GM21825 (cell line): ENCODE results near the gene ZBTB7B.

ENCODE experiments used
- ATAC-seq: cut with Tn5 transposase; IDR thresholded peaks from one replicate; pipeline ENCODE4 v1.9.1; 2021; ENCODE audit warnings: mild to moderate bottlenecking, moderate library complexity; ENCODE audit not compliant: unreplicated experiment

The ZBTB7B gene

DNA sequence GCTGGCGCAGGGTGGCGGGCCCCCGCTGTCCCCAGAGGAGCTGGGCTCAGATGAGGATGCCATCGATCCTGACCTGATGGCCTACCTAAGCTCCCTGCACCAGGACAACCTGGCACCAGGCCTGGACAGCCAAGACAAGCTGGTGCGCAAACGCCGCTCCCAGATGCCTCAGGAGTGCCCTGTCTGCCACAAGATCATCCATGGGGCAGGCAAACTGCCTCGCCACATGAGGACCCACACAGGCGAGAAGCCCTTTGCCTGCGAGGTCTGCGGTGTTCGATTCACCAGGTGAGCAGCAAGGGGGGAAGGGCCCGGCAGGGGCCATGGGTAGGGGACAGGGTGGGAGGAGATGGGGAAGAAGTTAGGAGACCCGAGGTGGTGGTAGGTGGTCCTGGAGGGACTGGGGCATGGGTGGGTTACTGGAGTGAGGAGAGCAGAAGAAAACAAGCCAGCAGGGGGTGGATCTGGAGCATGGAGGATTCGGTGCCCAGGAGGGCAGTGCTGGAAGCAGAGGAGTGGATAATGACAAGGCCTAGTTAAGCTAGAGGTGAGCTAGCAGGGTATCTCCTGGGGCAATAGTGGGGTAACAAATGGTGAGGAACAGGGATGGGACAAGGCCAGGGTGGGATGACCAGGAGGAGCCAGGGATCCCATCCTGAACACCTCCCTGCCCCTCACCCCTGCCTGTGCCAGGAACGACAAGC, 13.1 kb downstream of the ZBTB7B start:
- no peak for ATAC-seq

DNA sequence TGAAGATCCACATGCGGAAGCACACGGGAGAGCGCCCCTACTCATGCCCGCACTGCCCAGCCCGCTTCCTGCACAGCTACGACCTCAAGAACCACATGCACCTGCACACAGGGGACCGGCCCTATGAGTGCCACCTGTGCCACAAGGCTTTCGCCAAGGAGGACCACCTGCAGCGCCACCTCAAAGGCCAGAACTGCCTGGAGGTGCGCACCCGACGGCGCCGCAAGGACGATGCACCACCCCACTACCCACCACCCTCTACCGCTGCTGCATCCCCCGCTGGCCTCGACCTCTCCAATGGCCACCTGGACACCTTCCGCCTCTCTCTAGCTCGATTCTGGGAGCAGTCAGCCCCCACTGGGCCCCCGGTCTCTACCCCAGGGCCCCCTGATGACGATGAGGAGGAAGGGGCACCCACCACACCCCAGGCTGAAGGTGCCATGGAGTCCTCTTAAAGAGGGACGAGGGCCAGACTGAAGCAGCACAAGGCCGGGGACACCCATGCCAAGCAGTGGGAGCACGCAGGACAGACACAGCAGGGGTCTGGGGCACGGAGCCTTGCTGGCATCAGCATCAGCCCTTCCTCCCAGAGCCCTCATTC, 13.7 kb downstream of the ZBTB7B start:
- no peak for ATAC-seq

DNA sequence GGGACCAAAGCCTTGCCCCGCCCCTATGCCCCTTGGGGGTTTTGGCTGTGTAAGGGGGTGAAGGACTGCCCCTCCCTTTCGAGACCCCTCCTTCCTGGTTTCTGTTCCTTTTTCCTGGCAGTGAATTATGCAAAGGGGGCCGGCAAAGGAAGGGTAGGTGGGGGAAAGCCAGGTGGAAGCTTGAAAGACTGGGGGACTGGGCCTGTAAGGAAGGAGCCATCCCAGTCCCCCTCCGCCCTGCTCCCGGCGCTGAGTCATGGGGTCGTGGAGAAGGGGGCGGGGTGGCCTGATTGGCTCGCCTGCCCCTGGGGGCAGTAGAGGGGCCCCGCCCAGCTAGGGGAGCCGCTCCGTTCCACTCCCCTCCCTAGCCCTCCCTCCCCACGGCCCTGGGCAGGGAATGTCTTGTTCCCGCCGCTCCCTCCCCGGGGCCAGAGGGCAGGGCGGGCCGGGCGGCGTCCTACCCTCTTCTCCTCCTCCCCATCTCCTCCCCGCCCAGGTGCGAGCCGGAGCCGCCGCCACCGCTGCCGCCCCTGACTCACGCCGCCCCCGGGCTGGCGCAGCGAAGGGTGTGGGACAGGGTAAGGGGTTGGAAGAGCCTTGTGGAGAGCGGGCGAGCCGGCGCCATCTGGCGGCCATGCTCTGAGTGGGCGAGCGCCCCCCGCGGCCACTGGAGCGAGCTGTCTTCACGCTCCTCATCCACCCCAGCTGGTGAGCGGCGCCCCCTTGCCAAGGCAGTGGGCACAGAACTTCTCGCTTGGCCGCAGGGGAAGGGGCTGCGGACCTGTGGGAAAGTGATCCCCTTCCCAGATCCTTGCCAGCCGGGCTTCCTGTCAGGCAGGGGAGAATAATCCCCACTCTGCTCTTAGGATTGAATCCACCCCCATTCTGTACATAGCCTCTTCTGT, 14.7 kb downstream of the ZBTB7B start:
- ATAC-seq = peak; percentile 56

DNA sequence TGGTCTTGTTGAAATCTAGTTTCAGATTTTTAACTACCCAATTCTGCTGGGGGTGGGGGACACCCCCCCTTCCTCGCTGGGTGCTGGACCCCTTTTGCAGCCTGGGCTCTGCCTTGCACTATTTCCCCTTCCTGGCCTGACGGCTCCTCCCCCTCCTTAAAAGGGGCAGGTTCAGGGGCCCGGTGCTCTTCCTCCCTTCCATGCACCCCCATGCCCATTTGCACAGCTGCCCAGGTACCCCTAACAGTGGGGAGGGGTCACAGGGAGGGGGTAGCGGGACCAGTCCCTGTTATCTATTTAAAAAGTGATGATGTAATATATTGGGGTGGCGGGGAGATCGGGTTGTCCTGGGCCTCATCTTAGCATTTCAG, 15.3 kb downstream of the ZBTB7B start:
- ATAC-seq = no peak

DNA sequence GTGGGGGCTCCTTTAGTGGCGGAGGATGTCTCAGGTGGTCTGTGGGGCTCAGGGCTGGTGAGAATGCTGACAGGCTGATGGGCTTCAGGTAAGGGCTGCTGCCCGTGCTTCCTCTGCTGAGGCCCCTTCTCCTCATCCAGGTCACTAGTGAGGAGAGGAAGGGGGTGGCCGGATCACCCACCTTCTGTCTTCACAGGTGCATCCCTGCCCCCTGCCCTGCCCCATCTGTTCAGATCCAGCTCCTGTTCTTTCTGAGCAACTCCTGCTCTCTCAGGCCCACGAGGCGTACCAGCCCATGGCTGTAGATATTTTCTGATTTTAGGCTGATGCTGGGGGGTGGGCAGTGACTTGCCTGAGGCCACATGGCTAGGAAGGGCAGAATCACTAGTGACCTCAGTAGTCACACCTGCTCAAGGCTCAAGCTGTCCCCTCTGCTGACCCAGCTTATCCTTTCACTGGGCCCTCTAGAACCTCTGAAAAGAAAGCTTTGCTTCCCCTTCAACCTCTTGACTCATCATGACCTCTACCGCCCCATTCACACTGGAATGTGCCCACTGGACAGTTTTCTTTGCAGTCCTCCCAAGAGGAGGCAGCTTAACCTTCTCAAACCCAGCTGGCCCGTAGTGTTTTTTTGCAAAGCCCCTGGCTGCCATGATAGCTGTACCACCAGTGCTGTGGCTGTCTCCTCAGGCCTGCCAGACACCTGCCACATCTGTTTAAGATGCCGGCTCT, 16.2 kb downstream of the ZBTB7B start:
- ATAC-seq = no peak

DNA sequence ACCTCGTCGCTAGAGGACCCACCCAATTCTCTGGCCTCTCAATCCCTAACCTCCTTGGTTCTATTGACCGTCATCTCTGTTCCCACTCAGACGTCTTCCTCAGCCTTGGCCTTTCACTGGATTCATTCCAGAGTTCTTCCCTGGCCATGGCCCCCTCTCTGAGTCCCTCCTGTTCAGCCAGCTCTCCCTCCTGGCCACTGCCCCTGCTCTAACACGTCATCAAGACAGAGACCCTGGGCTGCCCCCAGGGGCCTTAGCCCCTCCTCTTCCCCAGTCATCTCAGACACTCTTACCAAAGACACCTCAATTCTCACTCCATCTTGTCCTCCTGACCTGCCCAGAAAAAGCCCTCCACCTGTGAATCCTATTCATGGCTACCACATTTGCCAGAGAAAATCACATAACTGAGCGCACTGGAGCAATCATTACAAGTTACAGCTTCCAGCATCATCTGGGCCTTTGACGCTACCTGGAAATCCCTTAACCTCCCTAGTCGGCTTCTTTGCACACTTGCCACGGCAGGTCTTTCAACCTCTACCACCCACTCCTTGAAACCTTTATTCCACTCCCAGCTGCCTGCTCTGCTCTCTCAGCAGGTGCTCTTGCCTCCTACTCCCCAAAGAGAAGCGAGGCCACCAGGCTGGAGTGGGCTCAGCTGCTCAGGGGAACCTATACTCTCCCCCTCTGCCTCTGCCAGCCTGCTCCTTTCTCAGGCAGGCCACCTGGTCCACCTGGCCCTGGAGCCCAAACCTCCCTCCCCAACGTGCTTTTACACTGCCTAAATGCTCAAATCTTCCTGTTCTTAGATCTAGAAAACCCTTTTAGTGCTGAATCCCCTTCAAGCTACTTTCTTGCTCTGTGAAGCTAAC, 17.0 kb downstream of the ZBTB7B start:
- ATAC-seq = no peak

DNA sequence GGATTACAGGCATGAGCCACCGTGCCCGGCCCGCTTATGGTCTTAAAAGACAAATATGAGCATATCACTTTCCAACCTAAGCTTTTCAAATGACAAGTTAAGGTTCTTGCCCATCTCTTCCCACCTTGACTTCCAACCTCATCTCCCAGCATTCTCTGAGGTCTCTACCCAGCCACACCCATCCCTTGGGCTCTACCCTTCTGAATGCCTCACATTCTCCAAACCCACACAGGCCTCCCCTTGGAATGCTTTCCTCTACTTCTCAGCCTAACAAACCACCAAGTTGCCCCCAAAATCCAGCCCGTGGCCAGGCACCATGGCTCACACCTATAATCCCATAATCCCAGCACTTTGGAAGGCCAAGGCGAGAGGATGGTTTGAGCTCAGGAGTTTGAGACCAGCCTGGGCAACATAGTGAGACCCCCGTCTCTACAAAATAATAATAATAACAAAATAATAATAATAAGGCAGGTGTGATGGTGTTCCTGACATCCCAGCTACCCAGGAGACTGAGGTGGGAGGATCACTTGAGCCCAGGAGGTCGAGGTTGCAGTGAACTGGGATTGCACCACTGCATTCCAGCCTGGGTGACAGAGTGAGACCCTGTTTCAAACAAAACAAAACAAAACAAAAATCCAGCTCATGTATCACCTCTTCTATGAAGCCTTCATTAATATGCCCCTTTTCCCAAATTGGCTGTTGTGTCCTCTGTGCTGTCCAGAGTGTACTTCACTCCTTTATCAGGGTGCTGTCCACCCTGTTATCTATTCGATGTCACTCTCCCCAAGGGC, 19.7 kb downstream of the ZBTB7B start:
- no peak for ATAC-seq

DNA sequence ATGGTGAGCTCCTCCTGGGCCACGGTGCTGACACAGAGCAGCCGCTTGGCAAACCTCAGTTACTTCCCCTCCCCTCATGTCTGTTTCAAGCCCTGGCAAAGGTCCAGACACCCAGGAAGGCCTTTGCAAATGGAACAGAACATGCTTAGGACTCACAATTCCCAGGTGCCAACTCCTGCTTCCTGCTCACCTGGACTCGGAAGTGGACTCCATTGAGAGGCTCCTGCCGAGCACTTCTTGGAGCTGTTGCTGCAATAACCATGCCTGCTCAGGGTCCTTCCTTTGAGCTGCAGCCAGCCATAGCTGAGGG, 20.3 kb downstream of the ZBTB7B start:
- no peak for ATAC-seq

DNA sequence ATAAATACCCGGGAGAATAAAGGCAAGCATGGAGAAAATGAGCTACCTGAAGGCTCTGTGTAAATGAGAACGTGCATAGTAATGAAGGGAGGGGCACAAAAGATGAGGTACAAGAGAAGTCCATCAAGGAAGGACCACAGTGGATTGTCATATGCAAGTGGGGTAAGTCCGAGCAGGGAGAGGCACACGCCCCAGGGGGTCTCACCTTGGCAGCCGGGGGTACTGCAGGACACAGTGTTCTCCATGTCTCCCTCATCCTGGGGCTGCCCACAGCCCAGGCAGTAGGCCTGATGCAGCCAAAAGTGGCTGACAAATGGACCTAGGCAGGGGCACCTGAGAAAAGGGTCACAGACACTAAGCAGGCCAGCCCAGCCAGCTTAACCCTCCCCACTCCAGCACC, 21.0 kb downstream of the ZBTB7B start:
- ATAC-seq = no peak

DNA sequence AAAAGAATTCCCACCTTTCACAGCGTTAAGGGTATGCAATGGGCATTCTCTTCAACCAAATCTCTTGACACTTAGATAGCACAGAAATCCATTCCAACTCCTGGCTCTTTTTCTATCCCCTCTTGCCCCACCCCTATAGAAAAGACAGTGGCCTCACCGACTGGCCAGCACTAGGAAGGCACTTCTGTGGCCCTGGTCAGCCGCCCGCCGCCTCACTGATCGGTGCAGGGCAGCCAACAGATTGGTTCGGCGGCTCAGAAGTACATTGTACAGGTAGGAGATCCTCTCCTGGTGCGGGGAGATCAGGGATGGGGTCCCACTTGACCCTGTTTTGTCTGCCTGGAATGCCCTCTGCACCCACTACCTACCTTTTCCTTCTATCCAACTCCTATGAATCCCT, 21.7 kb downstream of the ZBTB7B start:
- ATAC-seq = no peak

DNA sequence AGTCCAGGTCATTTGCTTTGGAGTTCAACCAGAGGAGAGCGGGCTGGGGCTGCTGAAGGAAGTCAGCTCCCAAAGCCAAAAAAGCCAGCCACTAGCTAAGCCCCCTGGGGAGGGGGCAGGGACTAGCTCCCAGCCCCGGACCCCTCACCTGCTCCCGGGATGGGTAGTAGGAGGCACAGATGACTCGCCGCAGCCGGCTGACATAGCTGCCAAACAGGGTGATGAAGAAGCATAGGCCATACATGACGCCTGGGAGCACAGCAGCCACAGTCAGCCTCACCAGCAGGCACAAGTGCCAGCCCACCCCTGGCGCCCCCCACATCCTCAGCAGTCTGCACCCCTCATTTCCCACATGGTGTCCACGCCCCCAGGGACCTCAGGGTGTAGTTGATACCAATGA, 23.6 kb downstream of the ZBTB7B start:
- ATAC-seq = no peak

DNA sequence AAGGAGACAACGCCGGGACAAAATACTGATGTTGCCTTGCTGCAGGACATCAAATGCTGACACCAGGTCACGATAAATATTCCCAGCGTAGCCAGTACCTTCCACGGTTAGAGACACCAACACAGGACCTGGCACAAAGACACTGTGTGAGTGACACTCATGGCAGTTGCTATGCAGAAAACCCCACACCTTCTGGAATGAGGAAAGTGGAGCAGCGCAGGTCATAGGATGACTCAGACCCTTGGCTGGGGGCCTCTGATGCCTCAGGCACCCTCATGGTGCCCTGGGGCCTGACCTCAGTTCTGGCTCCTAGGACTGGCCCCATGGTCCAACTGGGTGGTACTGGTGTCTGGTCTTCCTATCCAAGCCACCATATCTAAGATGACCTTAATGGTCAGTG, 24.0 kb downstream of the ZBTB7B start:
- no peak for ATAC-seq

DNA sequence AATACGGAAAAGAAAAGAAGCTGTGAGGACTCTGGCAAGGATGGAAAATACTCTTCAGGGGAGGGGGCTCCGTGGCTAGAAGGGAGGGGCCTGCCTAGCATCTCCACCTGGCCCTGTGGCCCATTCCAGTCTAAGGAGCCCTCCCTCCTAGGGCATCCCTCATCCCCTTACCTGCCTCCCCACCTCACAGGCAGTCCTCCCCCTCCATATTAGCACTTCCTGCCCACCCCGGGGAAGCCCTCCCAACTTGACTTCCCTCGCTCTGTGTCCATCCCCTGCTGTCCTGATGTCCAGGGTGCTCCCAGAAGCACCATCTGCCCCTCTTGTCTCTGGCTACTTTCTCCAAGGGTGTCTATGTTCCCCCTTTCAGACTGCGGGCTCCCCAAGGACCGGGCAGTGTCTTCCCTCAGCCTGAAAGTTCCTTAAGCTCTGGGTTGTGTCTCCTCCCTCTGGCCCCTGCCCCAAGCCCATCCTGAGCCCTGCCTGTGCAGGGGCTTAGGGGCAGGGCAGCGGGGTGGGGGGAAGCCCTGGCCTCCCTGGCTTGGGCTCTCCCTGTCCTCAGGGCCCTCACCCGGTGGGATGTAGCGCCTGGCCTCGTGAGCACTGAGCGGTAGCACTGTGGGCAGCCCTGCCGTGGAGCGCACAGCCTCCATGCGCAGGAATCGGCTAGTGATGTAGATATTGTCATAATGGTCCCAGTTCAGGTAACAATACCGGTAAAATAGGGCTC, 27.1 kb downstream of the ZBTB7B start:
- ATAC-seq = no peak

DNA sequence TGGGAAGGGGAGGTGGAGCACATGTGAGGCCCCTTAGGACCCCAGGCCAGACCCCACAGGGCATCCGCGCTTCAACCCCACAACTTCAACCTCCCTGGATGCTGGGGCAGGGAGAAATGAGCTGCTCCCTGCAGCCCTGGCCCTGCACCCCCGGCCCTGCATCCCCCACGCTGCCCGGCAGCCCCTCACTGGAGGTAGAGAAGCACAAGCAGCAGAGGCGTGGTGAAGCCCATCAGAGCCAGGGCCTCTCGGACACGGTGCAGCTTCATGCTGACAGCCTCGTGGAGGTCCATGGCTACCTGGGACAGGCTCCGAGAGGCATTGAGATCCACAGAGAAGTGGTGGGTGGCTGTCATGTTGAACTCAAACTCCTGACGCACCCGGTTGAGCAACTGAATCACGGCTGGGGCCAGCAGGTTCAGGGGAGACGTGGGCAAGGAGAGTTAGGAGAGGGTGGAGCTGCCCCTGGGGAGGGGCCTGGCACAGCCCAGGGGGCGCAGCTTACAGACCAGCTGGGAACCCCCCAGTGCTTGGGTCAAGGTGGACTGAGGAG, 27.7 kb downstream of the ZBTB7B start:
- no peak for ATAC-seq

DNA sequence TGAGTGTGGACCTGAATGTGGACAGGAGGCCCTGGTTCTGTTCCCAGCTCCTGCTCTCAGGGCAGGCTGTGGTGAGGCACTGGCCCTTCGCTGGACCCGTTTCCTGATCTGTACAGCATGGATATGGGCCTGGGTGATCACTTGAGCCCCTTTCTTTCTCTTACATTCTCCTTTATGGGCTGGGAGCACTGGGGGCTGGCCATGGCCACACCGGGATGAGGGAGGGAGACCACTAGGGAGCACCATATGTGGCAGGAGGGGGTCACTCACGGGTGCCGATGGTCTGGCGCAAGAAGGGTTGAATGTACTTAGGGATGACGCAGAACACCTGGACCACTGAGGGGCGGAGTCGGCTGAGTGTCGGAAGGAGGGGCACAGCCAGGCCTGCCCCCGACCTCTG, 28.3 kb downstream of the ZBTB7B start:
- no peak for ATAC-seq

DNA sequence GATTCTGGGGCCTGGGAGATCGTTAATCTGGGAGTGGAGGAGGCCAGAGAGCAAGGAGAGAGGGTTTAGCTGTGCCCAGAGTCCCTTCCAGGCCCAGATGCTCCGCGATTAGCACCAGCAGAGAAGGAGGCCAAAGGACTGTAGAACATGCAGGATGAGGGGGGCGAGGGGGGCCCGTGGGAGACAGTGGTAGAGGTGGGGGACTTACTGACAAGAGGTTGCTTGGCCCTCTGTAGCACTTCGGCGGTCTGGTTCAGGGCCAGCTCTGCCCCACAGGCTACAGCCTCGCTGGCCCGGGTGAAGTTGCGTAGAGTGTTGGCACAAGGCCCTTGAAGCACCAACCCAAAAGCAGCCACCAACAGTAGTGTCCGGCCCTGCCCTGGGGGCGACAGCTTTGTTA, 30.3 kb downstream of the ZBTB7B start:
- ATAC-seq = no peak

DNA sequence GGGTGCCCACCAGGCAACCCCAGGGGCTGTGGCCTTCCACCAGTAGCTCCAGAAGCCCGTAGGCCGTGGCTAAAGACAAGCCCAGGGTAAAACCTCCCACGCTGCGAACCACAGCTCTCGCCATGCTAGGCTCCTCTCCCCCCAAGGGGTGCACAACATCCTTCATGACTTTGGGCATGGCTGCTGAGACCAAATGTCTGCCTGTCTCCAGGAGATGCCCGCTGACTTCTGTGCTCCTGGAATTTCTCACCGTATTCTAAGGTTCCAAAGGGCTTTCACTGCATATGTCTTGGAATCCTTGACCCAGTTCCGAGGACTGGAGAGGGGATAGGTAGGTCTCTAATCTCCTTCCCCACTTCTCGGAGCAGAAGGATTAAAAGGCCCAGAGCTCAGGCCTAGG, 30.9 kb downstream of the ZBTB7B start, which contains the start of the genes DCST1 and DCST2:
TSS of gene DCST1 (plus strand) at position 301 of the 400 bp plus-strand sequence. CDS start 213 bp downstream, outside the sequence.
TSS of gene DCST2 (minus strand) at position 258 of the 400 bp plus-strand sequence. CDS start at position 178, 80 bp downstream.
- ATAC-seq = no peak
